ENCODE results near the gene RABEP1. TPM values are rescaled to one million over a fixed set of nuclear protein-coding genes. Genes with fewer than 3 reads are reported as not detected.
A peak's percentile ranks its signal among the peaks of the same experiment; 100 is the strongest.

Gene RABEP1
- total and polyA plus RNA-seq, 9 of the 15 experiments (the other 6 are each of a cell fraction or from before 2014, with no cell fraction given) = 8.2 to 38.9 (median 30.3) TPM

DNA sequence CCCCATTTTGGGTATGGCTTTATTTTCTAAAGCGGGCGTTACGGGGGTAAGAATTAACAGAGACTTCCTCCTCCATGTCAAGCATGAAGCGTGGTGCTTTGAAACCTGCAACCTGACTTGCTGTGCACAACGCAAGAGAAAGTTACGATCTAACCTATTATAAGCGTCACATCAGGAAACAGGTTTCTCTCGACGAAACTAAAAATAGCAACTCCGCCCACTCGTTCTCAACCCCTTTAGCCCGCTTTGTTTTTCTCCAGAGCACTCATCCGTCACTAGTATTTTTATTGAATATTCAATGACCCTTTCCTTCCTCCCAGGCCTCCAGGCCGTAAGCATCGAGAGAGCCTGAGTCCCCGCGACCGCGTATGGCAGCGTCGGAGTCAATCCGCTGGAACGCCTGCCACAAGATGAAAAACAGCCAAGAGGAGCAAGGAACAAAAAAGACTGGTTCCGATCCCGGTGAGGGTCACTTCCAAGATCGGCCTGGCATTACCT is 136.8 kb downstream of the RABEP1 start (continued):
- TF ChIP-seq TCF7 (IDR thresholded peaks at IDR 0.05; ENCODE audit: borderline replicate concordance) (no peak), ZNF316 (IDR thresholded peaks at IDR 0.05) (no peak), IFI16 (CRISPR knock-in tag; IDR thresholded peaks at IDR 0.05) (no peak), MEF2A (IDR thresholded peaks at IDR 0.05; ENCODE audit: control insufficient read depth, low read depth, low read length) (peak; percentile 82), ZNF584 (CRISPR knock-in tag; IDR thresholded peaks at IDR 0.05; ENCODE audit: low read depth) (no peak), ZNF224 (CRISPR knock-in tag; IDR thresholded peaks at IDR 0.05) (no peak), EP400 (IDR thresholded peaks at IDR 0.05) (no peak), BRD4 (IDR thresholded peaks at IDR 0.05) (peak; percentile 14; the same call in 1 of the 2 replicates), ZNF780A (CRISPR knock-in tag; IDR thresholded peaks at IDR 0.05) (no peak), EGR1 (conservative IDR thresholded peaks at IDR 0.05) (peak; percentile 71), ZNF77 (CRISPR knock-in tag; IDR thresholded peaks at IDR 0.05) (no peak)
- TF ChIP-seq, protein P1, sequence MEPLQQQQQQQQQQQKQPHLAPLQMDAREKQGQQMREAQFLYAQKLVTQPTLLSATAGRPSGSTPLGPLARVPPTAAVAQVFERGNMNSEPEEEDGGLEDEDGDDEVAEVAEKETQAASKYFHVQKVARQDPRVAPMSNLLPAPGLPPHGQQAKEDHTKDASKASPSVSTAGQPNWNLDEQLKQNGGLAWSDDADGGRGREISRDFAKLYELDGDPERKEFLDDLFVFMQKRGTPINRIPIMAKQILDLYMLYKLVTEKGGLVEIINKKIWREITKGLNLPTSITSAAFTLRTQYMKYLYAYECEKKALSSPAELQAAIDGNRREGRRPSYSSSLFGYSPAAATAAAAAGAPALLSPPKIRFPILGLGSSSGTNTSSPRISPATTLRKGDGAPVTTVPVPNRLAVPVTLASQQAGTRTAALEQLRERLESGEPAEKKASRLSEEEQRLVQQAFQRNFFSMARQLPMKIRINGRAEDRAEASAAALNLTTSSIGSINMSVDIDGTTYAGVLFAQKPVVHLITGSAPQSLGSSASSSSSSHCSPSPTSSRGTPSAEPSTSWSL (CRISPR knock-in tag; IDR thresholded peaks at IDR 0.05; ENCODE audit: borderline replicate concordance) = no peak

Data from K562 (cell line).